ENCODE data around the gene MRFAP1.
"Not testable (repeated sequence)": the region's sequence is repeated elsewhere in the genome, so short reads cannot be mapped to it uniquely, and the experiment has no call there.

Gene MRFAP1

GRCh38 chr4:6639137-6639680, 1.3 kb upstream of the MRFAP1 start:
- no peak for DNase-seq

GRCh38 chr4:6641164-6641970, 882 bp downstream of the MRFAP1 start:
- peak; percentile 24 to 67 (median 50) for DNase-seq

- peak in 1 of 4 experiments; percentile 10 for DNase-seq
Measured at GRCh38 chr4:6641971-6642320, 1.5 kb downstream of the MRFAP1 start.

GRCh38 chr4:6643141-6643847, 2.8 kb downstream of the MRFAP1 start:
- no peak for DNase-seq

- DNase-seq, result no peak
Measured at GRCh38 chr4:6644792-6645530, 4.5 kb downstream of the MRFAP1 start.

- no peak for DNase-seq
Measured at GRCh38 chr4:6647169-6647568, 6.7 kb downstream of the MRFAP1 start.

- DNase-seq, result no peak
Measured at GRCh38 chr4:6647582-6648230, 7.2 kb downstream of the MRFAP1 start.

GRCh38 chr4:6649216-6649615, 8.7 kb downstream of the MRFAP1 start:
- no peak for DNase-seq

GRCh38 chr4:6654211-6654610, 13.7 kb downstream of the MRFAP1 start:
- DNase-seq, result not testable (repeated sequence)

GRCh38 chr4:6655291-6655690, 14.8 kb downstream of the MRFAP1 start:
- DNase-seq, result not testable (repeated sequence)

- no peak for DNase-seq
Measured at GRCh38 chr4:6655924-6656323, 15.4 kb downstream of the MRFAP1 start.

- no peak for DNase-seq
Measured at GRCh38 chr4:6657242-6658208, 17.0 kb downstream of the MRFAP1 start.

- DNase-seq, result no peak
Measured at GRCh38 chr4:6658209-6658595, 17.7 kb downstream of the MRFAP1 start.

GRCh38 chr4:6658597-6659075, 18.2 kb downstream of the MRFAP1 start:
- peak; percentile 35 to 68 (median 52) for DNase-seq

- no peak for DNase-seq
Measured at GRCh38 chr4:6659897-6660296, 19.4 kb downstream of the MRFAP1 start.

- DNase-seq, result no peak
Measured at GRCh38 chr4:6660430-6660829, 19.9 kb downstream of the MRFAP1 start.

GRCh38 chr4:6662591-6662990, 22.1 kb downstream of the MRFAP1 start:
- DNase-seq, result no peak

GRCh38 chr4:6663596-6664393, 23.3 kb downstream of the MRFAP1 start:
- DNase-seq, result no peak

GRCh38 chr4:6665320-6665654, 24.8 kb downstream of the MRFAP1 start:
- DNase-seq, result no peak

- no peak for DNase-seq
Measured at GRCh38 chr4:6668391-6668790, 27.9 kb downstream of the MRFAP1 start.

Data from suppressor macrophage (primary cell).